ENCODE results near the gene ZFHX3. TPM values are rescaled to one million over a fixed set of nuclear protein-coding genes. Genes with fewer than 3 reads are reported as not detected.

The ZFHX3 gene
- total RNA-seq, 1 experiment from 2014 or later = 21.8 TPM

DNA sequence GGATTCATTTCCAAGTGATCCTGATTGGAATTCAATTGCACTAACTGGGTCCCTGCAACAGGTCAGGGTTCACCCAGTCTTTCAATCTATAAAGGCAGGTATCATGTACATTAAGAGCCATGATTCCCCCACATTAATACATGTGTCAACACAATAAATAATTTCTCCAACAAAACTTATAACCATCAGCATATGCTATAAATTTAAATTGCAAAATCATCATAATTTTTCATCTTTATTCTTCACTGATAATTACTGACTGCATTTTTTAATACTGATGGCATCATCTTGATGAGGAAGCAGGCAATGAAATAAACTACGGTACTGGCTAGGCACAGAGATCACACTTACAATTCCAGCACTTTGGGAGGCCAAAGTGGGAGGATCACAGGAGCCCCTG is 59.4 kb downstream of the ZFHX3 start:
- Histone ChIP-seq H3K4me1 (ENCODE audit: insufficient read depth, low read length, poor library complexity, severe bottlenecking) (peaks cover 67% of the 10 kb centered on the region), H3K27me3 (replicated peaks; ENCODE audit: insufficient read depth, low read depth, low read length, poor library complexity) (no peaks in the 10 kb centered on the region), H3K9me3 (ENCODE audit: low read depth, low read length, poor library complexity, severe bottlenecking) (no peaks in the 10 kb centered on the region), H3K36me3 (ENCODE audit: insufficient read depth, low read length, poor library complexity, severe bottlenecking) (no peaks in the 10 kb centered on the region), H3K4me3 (ENCODE audit: low read depth, low read length, poor library complexity, severe bottlenecking) (no peak overlapping the region), H3K27ac (ENCODE audit: low read depth, low read length, poor library complexity, severe bottlenecking) (no peak overlapping the region)
- CTCF ChIA-PET = no interaction called here
- BruUV-seq (replicated peaks) = no TSS peak
- no peak for TF ChIP-seq EZH2 (IDR thresholded peaks at IDR 0.05; ENCODE audit: borderline replicate concordance, low read depth, low read length, poor library complexity, severe bottlenecking)
- TF ChIP-seq, protein P1, sequence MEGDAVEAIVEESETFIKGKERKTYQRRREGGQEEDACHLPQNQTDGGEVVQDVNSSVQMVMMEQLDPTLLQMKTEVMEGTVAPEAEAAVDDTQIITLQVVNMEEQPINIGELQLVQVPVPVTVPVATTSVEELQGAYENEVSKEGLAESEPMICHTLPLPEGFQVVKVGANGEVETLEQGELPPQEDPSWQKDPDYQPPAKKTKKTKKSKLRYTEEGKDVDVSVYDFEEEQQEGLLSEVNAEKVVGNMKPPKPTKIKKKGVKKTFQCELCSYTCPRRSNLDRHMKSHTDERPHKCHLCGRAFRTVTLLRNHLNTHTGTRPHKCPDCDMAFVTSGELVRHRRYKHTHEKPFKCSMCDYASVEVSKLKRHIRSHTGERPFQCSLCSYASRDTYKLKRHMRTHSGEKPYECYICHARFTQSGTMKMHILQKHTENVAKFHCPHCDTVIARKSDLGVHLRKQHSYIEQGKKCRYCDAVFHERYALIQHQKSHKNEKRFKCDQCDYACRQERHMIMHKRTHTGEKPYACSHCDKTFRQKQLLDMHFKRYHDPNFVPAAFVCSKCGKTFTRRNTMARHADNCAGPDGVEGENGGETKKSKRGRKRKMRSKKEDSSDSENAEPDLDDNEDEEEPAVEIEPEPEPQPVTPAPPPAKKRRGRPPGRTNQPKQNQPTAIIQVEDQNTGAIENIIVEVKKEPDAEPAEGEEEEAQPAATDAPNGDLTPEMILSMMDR (conservative IDR thresholded peaks at IDR 0.05; ENCODE audit: low read depth, low read length) = no peak
- POLR2A ChIA-PET (ENCODE audit: low non-redundant PET) = no interaction called here
- no peak for DNase-seq (ENCODE audit: low spot score)
- intact Hi-C loops (cut with micrococcal nuclease; ENCODE audit: unreplicated experiment) = no loop called here

DNA sequence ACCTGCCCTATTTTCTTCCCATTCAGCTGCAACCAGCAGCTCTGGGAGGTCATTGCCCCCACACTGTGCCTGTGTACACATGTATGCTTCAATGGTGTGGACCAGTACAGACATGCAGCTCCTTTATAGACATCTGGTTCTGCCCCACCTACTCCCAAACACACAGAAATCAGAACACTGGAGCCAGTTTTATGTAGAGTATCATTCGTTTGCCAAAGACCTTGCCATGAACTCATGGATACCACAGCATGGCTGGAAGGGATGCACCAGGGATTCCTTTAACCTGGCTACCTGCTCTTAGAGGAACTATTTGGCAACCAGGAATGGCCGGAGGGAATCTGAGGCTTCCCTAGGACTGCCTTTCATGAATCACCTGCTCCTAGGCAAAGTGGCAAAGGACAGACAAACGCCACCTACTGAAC is 60.4 kb downstream of the ZFHX3 start:
- BruUV-seq (replicated peaks) = no TSS peak
- ChIA-PET POLR2A (ENCODE audit: low non-redundant PET) (no interaction called here), CTCF (no interaction called here)
- intact Hi-C loops (cut with micrococcal nuclease; ENCODE audit: unreplicated experiment) = no loop called here
- Histone ChIP-seq H3K9me3 (ENCODE audit: low read depth, low read length, poor library complexity, severe bottlenecking) (no peaks in the 10 kb centered on the region), H3K27ac (ENCODE audit: low read depth, low read length, poor library complexity, severe bottlenecking) (no peak overlapping the region), H3K4me1 (ENCODE audit: insufficient read depth, low read length, poor library complexity, severe bottlenecking) (peaks cover 57% of the 10 kb centered on the region), H3K36me3 (ENCODE audit: insufficient read depth, low read length, poor library complexity, severe bottlenecking) (no peaks in the 10 kb centered on the region), H3K4me3 (ENCODE audit: low read depth, low read length, poor library complexity, severe bottlenecking) (no peak overlapping the region), H3K27me3 (replicated peaks; ENCODE audit: insufficient read depth, low read depth, low read length, poor library complexity) (no peaks in the 10 kb centered on the region)
- TF ChIP-seq, protein P1 (conservative IDR thresholded peaks at IDR 0.05; ENCODE audit: low read depth, low read length) = no peak
- DNase-seq (ENCODE audit: low spot score) = no peak

DNA sequence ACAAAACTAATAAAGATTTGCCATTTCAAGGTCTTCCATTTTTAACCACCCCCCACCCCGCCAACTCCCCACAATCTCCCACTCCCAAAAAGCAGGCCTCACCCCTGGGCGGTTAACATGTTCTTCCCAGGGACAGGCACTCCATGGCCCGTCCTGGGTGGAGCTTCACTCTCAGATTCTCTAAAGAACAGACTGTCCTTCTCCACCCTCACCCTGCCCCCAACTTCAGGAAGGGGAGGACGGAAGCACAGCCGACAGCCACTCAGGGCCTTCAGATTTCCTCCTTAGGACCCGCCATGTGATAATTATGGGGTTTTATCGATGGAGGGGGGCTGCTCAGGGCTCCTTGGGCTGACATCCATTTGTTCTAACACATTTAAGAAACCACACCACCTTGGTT is 61.9 kb downstream of the ZFHX3 start:
- H3K4me3 ChIP-seq (ENCODE audit: low read depth, low read length, poor library complexity, severe bottlenecking) = no peak overlapping the region
- ChIA-PET POLR2A (ENCODE audit: low non-redundant PET) (interaction anchor here (0.6 kb wide), 1 partner anchor 54 kb away, joined by 8 read pairs; no protein-coding TSS in a partner anchor), CTCF (interaction anchor here (0.7 to 1.2 kb wide), 2 partner anchors 9 to 47 kb away, joined by 3 read pairs; no protein-coding TSS in a partner anchor)
- H3K4me1 ChIP-seq (ENCODE audit: insufficient read depth, low read length, poor library complexity, severe bottlenecking) = peaks cover 42% of the 10 kb centered on the region
- no peak for TF ChIP-seq EZH2 (IDR thresholded peaks at IDR 0.05; ENCODE audit: borderline replicate concordance, low read depth, low read length, poor library complexity, severe bottlenecking)
- TF ChIP-seq, protein P1 (conservative IDR thresholded peaks at IDR 0.05; ENCODE audit: low read depth, low read length) = no peak
- DNase-seq (ENCODE audit: low spot score) = peak; percentile 25
- BruUV-seq (replicated peaks) = no TSS peak
- H3K27me3 ChIP-seq (replicated peaks; ENCODE audit: insufficient read depth, low read depth, low read length, poor library complexity) = no peaks in the 10 kb centered on the region
- no peaks in the 10 kb centered on the region for H3K36me3 ChIP-seq (ENCODE audit: insufficient read depth, low read length, poor library complexity, severe bottlenecking)
- intact Hi-C loops (cut with micrococcal nuclease; ENCODE audit: unreplicated experiment) = no loop called here
- H3K27ac ChIP-seq (ENCODE audit: low read depth, low read length, poor library complexity, severe bottlenecking) = peak overlapping the region; percentile 56
- no peaks in the 10 kb centered on the region for H3K9me3 ChIP-seq (ENCODE audit: low read depth, low read length, poor library complexity, severe bottlenecking)

All from A673 (cell line).